Measurements from ENCODE around the gene SIGLEC1.

The SIGLEC1 gene

DNA sequence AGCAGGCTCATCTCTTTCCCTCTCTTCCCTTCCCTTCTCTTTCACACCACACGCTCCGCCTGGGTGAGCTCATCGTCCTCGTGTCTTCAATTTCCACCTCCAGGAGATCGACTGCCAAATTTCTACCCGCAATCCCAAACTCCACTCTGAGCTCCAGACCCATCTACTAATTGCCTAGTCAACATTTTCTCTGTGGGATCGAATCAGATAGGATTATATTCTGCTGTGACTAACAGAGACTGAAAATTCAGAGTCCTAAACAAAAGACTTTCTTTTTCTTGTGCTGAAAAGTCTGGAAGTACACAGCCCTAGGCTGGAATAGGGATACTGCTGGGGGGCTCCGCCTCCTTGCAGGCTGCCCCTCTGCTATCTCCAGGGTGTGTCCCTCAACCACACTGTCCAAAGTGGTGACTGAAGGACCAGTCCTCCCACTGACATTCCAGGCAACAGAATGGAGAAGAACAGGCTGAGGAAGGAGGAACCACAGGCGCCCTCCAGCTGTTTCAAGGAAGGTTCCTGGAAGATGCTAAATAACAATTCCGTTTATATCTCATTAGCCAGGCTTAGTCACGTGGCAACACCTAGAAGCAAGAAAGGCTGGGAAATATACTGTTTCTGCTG, 15.1 kb upstream of the SIGLEC1 start:
- DNase-seq = peak; percentile 29

DNA sequence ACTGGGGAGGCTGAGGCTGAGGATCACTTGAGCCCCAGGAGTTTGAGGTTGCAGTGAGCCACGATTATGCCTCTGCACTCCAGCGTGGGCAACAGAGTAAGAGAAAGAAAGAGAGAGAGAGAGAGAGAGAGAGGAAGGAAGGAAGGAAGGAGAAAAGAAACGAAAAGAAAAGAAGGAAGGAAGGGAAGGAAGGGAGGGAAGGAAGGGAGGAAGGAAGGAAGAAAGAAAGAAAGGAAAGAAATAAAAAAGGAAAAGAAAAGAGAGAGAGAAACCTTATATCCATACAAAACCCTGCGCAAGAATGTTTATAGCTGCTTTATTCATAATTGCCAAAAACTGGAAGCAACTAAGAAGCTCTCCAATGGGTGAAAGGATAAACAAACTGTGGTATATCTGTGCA, 12.0 kb upstream of the SIGLEC1 start:
- no peak for DNase-seq

DNA sequence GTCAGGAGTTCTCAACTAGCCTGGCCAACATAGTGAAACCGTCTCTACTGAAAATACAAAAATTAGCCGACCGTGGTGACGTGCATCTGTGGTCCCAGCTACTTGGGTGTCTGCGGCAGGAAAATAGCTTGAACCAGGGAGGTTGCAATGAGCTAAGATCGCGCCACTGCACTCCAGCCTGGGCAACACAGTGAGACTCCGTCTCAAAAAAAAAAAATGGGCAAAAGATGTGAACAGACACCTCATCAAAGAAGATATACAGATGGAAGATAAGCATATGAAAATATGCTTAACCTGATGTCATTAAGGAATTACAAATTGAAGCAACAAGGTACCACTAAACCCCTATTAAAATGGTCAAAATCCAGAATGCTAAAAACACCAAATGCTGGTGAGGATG, 10.9 kb upstream of the SIGLEC1 start:
- DNase-seq = no peak

DNA sequence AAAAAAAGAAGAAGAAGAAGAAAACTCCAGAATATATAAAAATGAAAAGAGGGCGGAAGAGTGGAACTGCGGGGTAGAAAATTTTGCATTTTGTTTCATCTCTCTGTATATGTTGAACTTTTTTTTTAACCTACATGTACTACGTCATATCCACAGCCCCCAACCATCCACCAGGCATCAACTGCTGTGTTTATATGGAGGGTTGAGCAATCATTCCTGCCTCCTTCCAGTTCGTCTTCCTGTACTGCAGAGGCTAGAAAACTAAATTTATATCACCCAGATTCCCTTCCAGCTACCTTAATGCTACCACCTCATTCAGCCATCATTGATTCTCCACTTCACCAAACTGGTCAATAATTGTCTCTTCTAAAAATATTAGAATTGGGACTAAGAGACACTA, 9.5 kb upstream of the SIGLEC1 start:
- no peak for DNase-seq

DNA sequence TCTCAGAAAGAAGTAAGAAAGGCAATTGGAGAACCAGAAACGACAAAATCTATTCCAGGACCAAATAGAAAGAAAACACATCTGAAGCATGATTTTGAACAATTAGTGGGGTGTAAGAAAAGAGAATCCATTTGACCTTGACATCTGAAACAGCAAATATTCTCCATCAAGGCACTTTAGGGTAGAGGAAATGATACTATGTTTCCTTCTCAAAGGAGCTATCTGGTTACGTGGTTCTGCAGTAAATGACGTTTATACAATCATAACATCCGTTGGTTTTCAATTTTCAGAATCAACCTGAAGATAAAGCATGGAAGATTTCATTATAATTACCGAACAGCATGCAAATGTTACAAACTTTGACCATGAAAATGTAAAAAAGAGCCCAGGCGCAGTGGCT, 8.2 kb upstream of the SIGLEC1 start:
- DNase-seq = no peak

DNA sequence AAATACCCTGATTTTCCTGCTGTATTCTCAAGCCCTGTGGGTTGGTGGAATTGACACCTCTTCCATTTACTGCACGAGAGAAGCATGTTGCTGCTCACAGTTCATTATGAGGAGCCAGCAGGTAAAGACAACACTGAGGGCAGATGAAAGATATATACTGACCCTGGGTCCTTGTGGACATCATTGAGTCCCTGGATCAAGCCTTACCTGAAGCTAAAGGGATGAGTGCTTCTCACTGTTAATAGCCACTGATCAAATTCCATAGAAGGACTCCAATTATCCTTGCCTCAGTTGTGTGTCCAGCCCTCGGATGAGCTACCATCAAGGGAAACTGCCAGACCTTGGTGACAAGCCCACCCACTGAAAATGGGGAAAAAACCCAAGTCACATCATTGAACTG, 7.7 kb upstream of the SIGLEC1 start:
- no peak for DNase-seq

DNA sequence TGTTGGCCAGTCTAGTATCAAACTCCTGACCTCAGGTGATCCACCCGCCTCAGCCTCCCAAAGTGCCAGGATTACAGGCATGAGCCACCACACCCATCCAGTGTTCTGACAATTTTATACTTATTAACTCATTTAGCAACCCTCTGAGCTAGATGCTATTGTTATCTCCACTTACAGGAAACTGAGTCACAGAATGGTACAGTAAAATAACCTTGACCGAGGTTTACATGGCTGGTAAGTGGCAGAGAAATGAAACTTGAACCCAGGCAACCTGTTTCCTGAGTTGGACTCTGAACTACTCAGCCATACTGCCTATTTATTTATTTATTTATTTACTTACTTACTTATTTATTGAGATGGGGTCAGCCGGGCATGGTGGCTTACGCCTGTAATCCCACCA, 6.6 kb upstream of the SIGLEC1 start:
- no peak for DNase-seq

DNA sequence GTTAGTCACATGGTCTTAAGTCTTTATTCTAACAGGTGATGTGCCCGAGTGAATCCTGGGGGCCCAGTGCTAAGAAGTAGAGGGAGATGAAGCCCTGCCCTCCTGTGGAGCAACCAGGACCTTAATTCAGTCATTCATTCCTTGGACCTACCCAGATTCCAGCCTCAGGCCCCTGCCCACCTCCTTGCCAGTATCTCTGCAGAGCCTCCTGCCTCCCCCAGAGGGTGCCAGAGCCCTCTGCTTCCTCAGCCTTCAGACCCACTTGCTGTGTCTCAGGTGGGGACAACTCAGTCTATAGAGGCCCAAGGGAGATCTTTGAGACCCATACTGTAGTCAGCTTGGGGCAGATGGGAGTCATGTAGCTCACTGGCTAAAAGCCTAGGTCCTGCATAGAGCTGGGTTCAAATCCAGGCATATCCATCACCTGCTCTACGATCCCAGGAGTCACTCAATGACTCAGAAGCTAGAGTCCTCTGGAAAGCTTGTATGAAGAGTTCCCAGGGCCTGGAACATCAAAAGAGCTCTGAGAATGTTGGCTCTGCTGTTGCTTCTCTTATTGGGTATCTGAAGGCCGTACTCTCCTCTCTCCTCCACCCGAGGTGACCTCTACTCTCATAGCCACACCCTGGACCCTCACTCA, 3.9 kb upstream of the SIGLEC1 start:
- DNase-seq = peak; percentile 20

DNA sequence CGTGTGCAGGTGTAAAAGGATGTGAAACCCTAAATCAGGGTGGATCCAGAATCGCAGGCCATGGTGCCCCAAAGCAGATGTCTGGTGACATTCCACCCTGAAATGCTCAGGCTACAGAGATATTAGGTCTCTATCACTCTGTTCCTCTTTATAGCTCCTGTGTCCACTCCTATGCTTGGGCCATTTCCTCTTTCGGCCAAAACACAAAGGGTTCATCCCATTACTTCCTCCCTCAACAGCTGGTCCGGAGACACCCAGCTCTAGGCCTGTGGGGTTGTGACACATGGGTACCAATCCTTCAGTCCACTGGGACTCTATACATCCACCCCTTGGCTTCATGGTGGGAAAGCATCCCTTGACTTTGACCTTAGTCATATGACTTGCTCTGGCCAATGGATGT, 1.7 kb upstream of the SIGLEC1 start:
- DNase-seq = no peak

DNA sequence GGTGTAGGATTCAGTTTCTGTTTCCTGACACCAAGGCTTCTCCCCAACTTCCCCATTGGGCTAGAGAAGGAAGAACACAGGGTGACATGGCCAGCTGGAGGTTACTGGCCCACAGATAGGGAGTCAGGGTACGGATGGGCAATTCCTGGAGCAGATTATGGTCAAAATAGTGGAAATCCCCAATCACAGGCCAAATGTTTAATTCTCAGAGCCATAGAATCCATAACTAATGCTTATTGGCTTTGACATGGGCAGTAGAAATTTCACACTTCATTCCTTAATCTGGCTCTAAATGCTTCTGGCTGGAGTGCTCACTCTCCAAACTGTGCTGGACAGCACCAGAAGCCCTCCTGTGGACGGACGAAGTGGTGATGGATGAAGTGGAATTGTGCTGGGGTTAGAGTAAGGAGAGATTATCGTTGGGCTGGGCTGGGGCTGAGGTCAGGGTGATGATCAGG, 887 bp downstream of the SIGLEC1 start:
- no peak for DNase-seq

DNA sequence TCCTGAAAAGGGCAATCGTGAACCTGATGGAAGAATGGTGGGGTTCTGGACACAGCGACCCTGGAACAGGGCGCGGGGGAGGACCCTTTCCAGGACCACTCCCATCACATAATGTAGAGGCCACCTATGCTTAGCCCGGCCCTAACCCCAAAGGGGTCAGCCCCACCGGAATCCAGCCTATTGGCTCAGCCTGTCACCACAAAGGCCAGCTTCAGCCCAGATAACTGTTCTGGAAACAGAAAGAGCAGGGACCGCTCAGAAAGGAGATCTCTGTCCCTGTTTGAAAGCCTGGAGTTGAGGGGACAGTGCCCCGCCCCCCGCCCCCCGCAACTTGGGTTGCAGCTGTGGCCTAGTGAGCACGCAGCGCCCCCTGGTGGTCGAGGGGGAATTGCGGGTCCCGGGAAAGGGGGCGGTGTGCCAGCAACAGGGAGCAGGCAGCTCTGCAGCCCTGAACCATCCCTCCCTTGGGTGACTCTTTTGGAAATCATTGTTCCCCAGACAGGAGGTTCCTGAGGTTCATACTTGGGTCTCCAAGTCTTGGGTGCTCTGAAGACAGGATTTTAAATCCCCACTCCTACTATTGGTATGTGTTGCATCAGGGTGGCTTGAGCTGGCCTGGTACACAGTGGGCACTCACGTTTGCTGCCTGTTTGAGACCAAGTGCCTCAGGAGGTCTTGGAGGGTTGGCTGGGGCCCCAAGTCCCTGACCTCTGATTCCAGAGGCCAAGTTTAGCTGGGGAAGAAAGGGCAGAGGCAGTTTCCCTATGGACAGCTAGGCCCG, 1.5 kb downstream of the SIGLEC1 start:
- DNase-seq = no peak

DNA sequence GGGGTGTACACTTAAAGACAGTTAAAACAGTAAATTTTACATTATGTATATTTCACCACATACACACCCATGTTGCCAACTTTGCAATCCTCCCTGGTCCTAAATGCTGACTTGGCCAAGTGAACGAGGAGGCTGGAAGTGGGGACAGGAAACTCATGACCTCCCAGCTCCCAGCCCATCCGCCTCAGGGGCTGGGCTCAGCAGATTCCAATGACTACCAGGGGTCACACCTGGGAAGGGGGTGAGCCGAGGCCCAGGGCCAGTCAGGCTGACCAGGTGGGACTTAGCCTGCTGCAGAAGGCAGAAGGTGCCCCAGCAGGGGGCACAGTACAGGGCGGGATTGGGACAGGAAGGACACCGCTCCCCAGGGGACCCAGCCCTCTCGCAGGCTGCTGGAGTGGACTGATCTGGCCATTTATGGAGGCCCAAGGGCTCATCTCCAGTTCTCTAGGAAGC, 2.4 kb downstream of the SIGLEC1 start:
- DNase-seq = no peak

DNA sequence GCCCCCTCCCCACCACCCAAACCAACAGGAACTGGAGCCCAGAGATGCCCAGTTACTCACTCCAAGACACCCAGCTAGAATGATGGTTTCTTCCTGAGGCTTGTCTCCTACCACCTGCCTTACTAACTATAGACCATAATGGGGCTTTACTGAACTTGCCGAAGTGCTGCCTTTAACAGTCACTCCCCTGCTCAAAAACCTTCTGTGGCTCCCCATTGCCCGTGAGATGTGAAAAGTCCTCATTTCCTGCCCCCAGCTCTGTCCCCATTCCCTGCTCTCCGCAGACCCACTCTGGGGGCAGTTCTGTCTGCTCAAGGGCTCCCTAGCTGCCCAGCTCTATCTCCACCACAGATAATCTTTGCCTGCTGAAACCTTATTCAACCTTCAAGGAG, 4.9 kb downstream of the SIGLEC1 start:
- DNase-seq = no peak

DNA sequence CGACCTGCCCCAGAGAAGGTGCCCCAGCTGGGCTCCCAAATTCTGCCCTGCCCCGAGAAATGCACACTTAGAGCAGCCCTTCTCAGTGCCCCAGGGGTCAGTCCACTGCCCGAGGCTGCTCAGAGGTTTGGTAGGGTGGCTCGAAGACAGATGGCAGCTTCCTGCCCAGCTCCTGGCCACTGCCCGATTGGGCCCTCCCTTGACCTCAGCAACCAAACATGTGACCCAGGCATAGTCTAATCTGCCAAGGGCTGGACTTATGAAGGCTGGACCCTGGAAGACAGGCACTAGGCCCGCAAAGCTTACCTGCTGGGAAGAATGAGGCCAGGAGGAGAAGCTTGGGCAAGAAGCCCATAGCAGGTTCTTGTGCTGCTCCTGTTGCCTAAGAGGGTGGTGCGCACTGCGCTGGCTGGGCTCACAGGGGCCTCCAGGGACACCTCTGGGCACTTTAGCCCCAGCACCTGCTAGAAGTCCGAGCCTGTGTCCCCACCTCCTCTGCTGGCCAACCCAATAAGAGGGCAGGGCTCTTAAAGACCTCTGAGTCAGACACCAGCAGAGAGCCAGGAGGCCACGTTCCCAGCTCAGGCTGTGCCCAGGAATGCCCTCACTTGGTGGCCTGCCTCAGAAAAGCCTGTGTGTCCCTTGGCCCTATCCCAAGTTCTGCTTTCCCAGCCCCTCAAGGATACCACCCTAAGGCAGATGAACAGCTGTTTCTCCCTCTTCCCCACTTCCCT, 5.5 kb downstream of the SIGLEC1 start:
- DNase-seq = no peak

DNA sequence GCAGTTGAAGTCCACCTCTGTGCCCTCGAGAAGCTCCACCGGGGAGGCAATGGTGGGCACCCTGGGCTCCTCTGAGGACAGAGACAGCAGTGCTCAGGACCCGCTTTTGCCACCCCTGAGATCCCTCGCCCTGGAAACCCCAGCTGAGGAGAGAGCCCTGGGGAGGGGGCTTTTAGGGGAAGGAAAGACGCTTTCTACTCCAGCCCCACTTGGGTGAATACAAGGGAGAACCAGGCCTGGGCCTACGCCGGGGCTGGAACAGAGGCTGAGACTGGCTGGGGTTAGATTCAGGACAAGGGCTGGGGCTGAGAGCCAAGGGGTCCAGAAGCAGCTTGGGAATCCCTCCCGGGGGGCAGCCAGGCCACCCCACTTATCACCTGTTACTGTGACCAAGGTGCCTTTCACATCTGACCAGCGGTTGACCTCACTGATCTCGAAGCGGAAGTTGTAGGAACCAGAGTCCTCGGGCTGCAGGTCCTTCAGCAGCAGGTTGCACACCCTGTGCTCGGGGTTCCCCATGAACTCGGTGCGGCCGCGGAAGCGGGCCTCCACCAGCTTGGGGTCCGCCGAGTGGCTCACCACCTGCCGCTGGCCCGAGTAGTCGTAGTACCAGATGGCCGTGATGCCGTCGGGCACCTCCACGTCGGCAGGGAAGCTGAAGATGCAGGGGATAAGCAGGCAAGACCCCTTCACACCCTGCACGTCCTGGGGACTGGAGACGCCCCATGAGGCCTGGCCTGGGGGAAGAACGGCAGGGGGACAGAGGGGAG, 6.2 kb downstream of the SIGLEC1 start:
- DNase-seq = no peak

DNA sequence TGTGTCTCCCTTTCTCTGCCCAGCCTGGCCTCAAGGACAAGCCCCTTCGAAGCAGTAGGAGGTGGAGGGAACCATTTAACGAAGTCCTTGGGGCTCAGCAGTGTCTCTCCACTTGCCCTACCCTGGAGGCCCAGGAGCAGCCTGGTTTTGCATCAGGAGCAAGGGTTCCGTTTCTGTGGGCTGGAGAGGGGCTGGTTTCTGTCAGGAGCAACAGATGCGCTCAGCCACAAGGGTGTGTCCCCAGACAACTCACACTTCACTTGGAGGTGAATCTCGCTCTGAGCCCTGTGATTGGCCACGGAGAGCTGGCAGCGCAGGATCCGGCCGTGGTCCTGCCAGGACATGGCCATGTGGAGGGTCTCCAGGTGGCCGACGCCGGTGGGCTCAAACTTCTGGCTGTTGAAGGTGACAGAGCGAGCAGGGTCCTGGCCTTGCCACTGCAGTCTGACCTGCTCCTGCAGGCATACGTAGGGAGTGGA, 6.9 kb downstream of the SIGLEC1 start:
- no peak for DNase-seq

DNA sequence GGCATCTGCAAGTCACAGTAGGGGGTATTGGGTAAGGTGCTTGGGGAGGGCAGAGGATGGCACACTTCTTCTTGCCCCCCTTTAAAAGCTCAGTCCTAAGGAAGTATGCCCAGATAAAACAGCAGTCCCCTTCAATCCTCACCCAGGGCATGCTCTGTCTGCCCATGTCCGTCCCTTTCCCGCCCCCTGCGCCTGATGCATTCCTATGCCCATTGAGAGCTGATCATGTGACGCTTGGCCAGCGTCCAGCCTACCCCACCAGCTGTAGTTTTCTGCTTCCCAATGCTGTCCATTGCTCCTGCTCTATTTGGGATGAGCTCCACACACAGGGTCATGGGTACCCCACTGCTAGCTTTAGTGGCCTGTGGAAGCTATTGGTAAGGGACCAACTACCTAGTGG, 8.3 kb downstream of the SIGLEC1 start:
- no peak for DNase-seq

DNA sequence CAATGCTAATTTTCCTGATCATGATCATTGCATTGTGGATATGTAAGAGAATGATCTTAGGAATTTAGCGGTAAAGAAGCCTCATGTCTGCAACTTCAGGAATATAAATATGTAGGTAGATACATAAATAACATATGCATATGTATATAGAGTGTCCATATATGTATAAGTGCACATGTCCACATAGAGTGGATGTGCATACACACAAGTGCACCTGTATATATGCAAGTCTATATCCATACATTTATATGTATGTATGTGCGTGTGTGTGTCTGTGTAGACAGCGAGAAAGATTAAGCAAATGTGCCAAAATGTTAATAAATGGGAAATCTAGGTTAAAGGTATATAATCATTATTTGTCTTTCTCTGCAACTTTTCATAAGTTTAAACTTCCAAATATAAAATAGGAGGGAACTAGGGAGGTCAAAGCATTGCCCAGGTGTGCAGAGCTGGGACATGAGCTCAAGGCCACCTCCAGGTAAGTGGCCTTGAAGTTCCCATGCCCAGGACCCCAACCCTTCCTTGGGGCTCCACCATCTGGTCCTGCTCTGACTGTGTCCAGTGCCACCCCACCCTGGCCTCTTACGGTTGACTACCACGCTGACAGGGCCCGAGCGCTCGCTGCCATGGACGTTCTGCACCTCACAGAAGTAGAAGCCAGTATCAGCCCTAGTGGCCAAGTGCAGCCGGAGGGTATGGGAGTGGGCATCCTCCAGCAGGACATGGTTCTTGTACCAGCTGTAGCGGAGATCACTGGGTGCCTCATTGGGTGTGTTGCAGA, 9.6 kb downstream of the SIGLEC1 start:
- DNase-seq = no peak

DNA sequence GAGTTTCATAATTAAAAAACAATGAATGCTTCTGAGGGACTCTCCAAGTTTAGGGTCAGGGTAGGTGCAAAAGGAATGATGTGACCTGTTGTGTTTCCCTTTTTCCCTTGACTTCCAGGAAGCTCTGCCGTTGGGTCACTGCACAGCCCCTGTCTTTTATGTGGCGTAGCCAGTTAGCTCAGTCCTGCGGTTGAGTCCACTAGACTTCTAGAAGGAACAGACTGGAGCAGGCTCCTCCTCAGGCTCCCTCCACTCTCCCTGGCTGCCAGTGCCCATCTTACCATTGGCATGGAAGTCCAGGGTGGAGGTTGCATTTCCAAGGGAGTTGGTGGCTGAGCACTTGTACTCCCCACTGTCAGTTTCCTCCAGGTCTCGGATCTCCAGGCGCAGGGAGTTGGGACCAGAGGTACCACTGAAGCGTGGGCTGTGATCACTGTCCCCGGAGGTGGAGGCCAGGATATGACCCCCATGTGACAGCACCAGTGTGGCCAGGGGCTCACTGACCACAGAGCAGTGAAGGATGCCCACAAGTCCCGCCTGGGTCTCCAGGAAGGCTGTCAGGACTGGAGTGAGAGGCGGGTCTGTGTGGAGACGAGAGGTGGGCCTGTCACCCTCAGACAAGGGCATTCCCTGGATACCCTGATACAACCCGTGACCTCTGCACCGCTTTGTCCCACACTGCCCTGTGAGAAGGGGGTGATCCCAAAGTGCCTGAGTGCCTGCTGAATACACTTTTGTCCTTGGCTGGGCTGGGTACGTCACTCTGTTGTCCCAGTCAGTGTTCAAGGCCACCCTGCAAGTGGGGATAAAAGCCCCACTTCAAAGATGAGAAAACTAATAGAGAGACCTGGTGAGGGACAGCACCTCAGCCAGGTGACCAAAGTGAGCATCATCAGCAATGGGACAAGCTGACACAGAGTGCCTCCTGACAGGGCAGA, 11.1 kb downstream of the SIGLEC1 start:
- DNase-seq = no peak

DNA sequence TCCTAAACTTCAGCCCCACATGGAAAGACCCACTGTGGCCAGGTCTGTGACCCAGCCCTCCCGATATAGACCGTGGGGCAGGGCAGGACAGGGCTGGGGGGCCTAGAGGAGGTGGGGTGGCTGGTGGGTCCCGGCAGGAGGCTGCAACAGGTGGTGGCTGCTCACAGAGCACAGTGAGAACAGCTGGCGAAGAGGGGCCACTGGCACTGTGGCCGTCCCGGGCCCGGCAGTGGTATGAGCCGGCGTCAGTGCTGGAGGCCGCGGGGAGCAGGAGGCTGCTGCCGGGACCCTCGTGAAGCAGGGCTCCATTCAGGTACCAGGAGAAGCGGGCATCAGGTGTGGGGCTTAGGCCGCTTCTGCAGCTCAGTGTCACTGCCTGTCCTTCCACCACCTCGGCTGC, 13.4 kb downstream of the SIGLEC1 start:
- DNase-seq = no peak

DNA sequence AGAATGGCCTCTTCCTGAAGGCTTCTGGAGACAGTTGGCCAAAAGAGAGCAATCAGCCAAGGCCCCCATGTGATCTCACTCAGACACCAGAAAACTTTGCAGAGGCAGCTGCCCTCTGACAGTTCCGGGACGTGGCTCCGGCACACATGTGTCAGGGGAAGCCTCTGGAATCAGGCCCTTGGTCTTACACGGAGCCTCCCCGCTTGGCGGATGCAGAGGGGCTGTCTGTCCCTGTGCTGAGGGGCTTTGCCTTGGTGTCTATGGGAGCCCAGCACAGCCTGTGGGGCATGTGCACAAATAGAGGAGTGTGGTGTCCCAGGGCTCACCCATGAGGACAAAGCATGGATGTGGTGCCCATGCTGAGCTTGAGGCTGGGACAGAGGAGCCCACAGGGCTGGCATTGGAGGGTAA, 13.8 kb downstream of the SIGLEC1 start:
- DNase-seq = no peak

Measured in NCI-H226 (cell line).